GM06990 (cell line): ENCODE measurements around the gene KCNH3.
"Not testable (repeated sequence)": the region's sequence is repeated elsewhere in the genome, so short reads cannot be mapped to it uniquely, and the experiment has no call there.

ENCODE experiments used
- DNase-seq: peaks from one replicate; pipeline ENCODE4 v3.0.0-alpha.2; 2011; ENCODE audit not compliant: insufficient read length; ENCODE audit errors: extremely low read depth
- H3K27me3 ChIP-seq: replicated peaks from 2 replicates; pipeline ENCODE4 v1.6.0; 2011; ENCODE audit warnings: low read length; ENCODE audit not compliant: control insufficient read depth, insufficient read depth
- H3K36me3 ChIP-seq: 2 replicates; pipeline ENCODE4 v1.5.1; 2011; ENCODE audit warnings: low read length; ENCODE audit not compliant: control insufficient read depth, insufficient read depth
- H3K4me3 ChIP-seq: replicated peaks from 2 replicates; pipeline ENCODE4 v1.5.1; 2011; ENCODE audit warnings: low read depth, mild to moderate bottlenecking, control low read depth, low read length
- CTCF ChIP-seq: IDR thresholded peaks from 2 replicates; pipeline ENCODE4 v1.5.1; 2011; ENCODE audit warnings: low read length, control low read depth, mild to moderate bottlenecking, inconsistent platforms; ENCODE audit not compliant: insufficient read depth, poor library complexity, severe bottlenecking

Gene KCNH3

DNA sequence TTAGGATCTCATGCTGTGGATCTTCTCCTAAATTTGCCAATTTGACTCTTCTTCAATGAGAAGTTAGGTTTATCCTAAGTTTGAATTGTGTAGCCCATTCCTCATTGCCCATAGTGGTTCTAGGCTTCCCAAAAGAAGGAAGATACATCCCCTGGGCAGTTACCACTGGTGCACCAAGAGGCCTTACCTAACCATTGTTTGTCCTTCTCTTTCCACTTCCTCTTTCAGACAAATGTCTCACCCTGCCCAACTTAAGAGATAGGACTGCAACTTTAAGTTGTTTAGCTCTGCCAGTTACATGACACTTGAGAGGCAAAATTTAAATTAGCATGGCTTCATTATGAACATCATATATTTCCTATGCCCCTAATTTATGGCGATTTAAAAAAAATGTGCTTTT lies 9.4 kb upstream of the KCNH3 start:
- Histone ChIP-seq H3K4me3 (no peak overlapping the region), H3K27me3 (no peaks in the 10 kb centered on the region), H3K36me3 (peaks cover 11% of the 10 kb centered on the region)
- DNase-seq, result no peak
- TF ChIP-seq CTCF, result no peak

DNA sequence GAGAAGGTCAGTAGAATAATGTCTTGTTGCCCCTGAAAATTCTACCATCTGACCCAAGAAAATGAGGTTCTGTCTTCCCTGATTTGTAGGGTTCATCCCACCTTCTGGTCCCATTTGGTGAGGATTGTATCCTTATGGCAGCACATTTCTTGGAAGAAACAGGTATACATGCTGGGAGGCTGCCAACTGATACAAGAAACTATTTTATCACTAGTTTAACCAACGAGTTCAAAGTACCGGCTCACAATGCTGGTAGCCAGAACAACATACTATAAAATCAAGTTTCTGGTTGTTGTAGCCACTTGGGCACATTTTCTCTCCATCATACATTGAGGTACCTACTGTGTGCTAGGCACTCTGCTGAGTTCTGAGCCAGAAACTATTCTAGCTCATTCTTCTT lies 7.1 kb upstream of the KCNH3 start:
- H3K36me3 ChIP-seq, result peaks cover 2% of the 10 kb centered on the region
- DNase-seq, result no peak
- no peaks in the 10 kb centered on the region; the same call in 1 of the 2 replicates for H3K27me3 ChIP-seq
- no peak overlapping the region for H3K4me3 ChIP-seq
- TF ChIP-seq CTCF, result no peak

- Histone ChIP-seq H3K27me3 (peaks cover 2% of the 10 kb centered on the region), H3K36me3 (no peaks in the 10 kb centered on the region; the same call in 1 of the 2 replicates), H3K4me3 (no peak overlapping the region)
- no peak for DNase-seq
- no peak for TF ChIP-seq CTCF
Observed at GRCh38 chr12:49533331-49533730, 5.5 kb upstream of the KCNH3 start.

DNA sequence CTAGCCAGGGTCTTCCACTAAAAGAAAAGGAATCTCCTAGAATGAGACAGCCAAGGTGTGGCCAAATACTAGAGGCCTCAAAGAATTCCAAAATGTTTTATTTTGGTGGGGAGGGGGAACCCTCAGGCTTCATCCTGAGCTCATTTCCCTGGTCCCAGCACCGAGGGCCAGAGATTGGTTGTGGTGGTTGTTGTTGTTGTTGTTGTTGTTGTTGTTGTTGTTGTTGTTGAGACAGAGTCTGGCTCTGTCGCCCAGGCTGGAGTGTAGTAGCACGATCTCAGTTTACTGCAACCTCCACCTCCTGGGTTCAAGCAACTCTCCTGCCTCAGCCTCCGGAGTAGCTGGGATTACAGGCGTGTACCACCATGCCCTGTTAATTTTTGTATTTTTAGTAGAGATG lies 4.7 kb upstream of the KCNH3 start:
- not testable (repeated sequence) for DNase-seq, H3K4me3 ChIP-seq, H3K27me3 ChIP-seq, H3K36me3 ChIP-seq

GRCh38 chr12:49534731-49535278 lies 4.0 kb upstream of the KCNH3 start:
- DNase-seq, result no peak
- no peaks in the 10 kb centered on the region for H3K36me3 ChIP-seq
- H3K27me3 ChIP-seq, result peaks cover 2% of the 10 kb centered on the region
- no peak for TF ChIP-seq CTCF
- H3K4me3 ChIP-seq, result no peak overlapping the region

DNA sequence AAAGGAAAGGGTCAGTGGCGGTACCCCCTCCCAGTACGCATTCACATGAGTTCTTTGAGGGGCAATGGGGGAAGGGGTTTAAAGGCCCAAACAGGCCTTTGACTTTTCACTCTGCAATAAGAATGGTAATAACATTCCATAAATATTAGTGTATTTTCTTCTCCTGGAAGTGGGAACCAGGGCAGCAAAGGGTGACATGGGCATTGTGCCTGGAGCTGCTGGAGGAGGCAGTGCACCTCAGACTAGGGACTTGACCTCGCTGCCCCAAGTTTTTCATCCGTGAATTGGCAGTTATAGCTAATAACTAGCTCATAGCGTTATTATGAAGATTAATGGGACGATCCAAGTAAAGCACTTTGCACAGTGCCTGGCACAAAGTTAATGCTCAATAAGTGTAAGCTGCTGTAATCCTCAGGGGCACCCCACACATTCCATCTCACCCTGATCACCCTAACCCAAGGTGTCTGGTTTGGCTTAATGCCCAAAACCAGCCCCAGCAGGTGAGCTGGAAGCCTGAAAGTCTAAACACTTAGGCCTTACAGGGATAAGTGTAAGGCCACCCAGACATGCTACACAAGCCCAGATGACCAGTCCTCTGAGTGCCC lies 2.8 kb upstream of the KCNH3 start:
- Histone ChIP-seq H3K4me3 (no peak overlapping the region), H3K36me3 (no peaks in the 10 kb centered on the region), H3K27me3 (peaks cover 5% of the 10 kb centered on the region)
- DNase-seq, result no peak
- no peak for TF ChIP-seq CTCF
